Measurements from ENCODE around the gene FAM169A.
"Not testable (repeated sequence)": the region's sequence is repeated elsewhere in the genome, so short reads cannot be mapped to it uniquely, and the experiment has no call there.

FAM169A gene

GRCh38 chr5:74866596-74867162, 492 bp upstream of the FAM169A start:
- DNase-seq = no peak

- DNase-seq = no peak
Observed at GRCh38 chr5:74865256-74865803, 857 bp downstream of the FAM169A start.

GRCh38 chr5:74864823-74865222, 1.4 kb downstream of the FAM169A start:
- no peak for DNase-seq

- no peak for DNase-seq
Observed at GRCh38 chr5:74863726-74864125, 2.5 kb downstream of the FAM169A start.

GRCh38 chr5:74862221-74862620, 4.0 kb downstream of the FAM169A start:
- no peak for DNase-seq

GRCh38 chr5:74856975-74857374, 9.2 kb downstream of the FAM169A start:
- DNase-seq = not testable (repeated sequence)

- no peak for DNase-seq
Observed at GRCh38 chr5:74853256-74853655, 12.9 kb downstream of the FAM169A start.

GRCh38 chr5:74851684-74852353, 14.4 kb downstream of the FAM169A start:
- no peak for DNase-seq

- DNase-seq = no peak
Observed at GRCh38 chr5:74850789-74851425, 15.3 kb downstream of the FAM169A start.

GRCh38 chr5:74850030-74850429, 16.2 kb downstream of the FAM169A start:
- no peak for DNase-seq

- DNase-seq = no peak
Observed at GRCh38 chr5:74848553-74849025, 17.6 kb downstream of the FAM169A start.

GRCh38 chr5:74839229-74839628, 27.0 kb downstream of the FAM169A start:
- DNase-seq = no peak

- DNase-seq = no peak
Observed at GRCh38 chr5:74838262-74838661, 27.9 kb downstream of the FAM169A start.

- no peak for DNase-seq
Observed at GRCh38 chr5:74837115-74837514, 29.1 kb downstream of the FAM169A start.

- no peak for DNase-seq
Observed at GRCh38 chr5:74833537-74834266, 32.5 kb downstream of the FAM169A start.

GRCh38 chr5:74829413-74829812, 36.8 kb downstream of the FAM169A start:
- DNase-seq = no peak

GRCh38 chr5:74822288-74822687, 43.9 kb downstream of the FAM169A start:
- DNase-seq = no peak

GRCh38 chr5:74816875-74817274, 49.3 kb downstream of the FAM169A start:
- DNase-seq = no peak

- no peak for DNase-seq
Observed at GRCh38 chr5:74810915-74811314, 55.3 kb downstream of the FAM169A start.

GRCh38 chr5:74801941-74802340, 64.2 kb downstream of the FAM169A start:
- DNase-seq = no peak

- DNase-seq = no peak
Observed at GRCh38 chr5:74801197-74801596, 65.0 kb downstream of the FAM169A start.

- DNase-seq = no peak
Observed at GRCh38 chr5:74798977-74799911, 66.9 kb downstream of the FAM169A start.
